Breast epithelium (tissue), 4 donors: ENCODE results near the gene SPSB1. TPM values are rescaled to one million over a fixed set of nuclear protein-coding genes. Genes with fewer than 3 reads are reported as not detected.

Experiments used
- DNase-seq, 2 donors: peaks; one replicate each; pipeline ENCODE4 v3.0.0-alpha.2; 2019; ENCODE audit warnings: low spot score in 2 of 2
- H3K27ac ChIP-seq, 2 donors: fragments of 200-600 bp; sonication (generic) in 1 of 2; one replicate each; pipeline ENCODE4 v1.5.1; 2016 to 2019; ENCODE audit warnings: mild to moderate bottlenecking in 1 of 2
- H3K27me3 ChIP-seq, 2 donors: fragments of 200-600 bp; sonication (generic) in 1 of 2; one replicate each; pipeline versions ENCODE4 v1.5.1 to v1.6.0; 2017 to 2019; ENCODE audit warnings: control low read depth in 1 of 2, mild to moderate bottlenecking in 1 of 2
- H3K36me3 ChIP-seq: fragments of 200-600 bp; one replicate; pipeline ENCODE4 v1.5.1; 2019
- H3K4me1 ChIP-seq, 2 donors: fragments of 200-600 bp; sonication (generic); one replicate each; pipeline ENCODE4 v1.5.1; 2016 to 2019; ENCODE audit warnings: control low read depth in 1 of 2
- H3K4me3 ChIP-seq, 3 donors: fragments of 200-600 bp; sonication (generic); 1 replicate in 2 of 3; 2 replicates in 1 of 3; pipeline ENCODE4 v1.5.1; 2016 to 2019; ENCODE audit warnings: mild to moderate bottlenecking in 3 of 3, moderate library complexity in 2 of 3
- H3K9me3 ChIP-seq, 2 donors: fragments of 200-600 bp; sonication (generic) in 1 of 2; one replicate each; pipeline ENCODE4 v1.5.1; 2016 to 2019; ENCODE audit warnings: control low read depth in 1 of 2
- CTCF ChIP-seq, 3 donors: fragments of 450-650 bp; IDR thresholded peaks; one replicate each; pipeline ENCODE4 v1.5.1; 2016 to 2017; ENCODE audit warnings: antibody characterized with exemption in 3 of 3, mild to moderate bottlenecking in 3 of 3, moderate library complexity in 3 of 3
- POLR2A ChIP-seq: fragments of 450-650 bp; IDR thresholded peaks from one replicate; pipeline ENCODE4 v1.6.1; 2016; ENCODE audit warnings: antibody characterized with exemption, mild to moderate bottlenecking, moderate library complexity
- POLR2AphosphoS5 ChIP-seq, 3 donors: sonication (generic); formaldehyde crosslinking; IDR thresholded peaks; one replicate each; pipeline ENCODE4 v1.6.1; 2017; ENCODE audit warnings: antibody characterized with exemption in 3 of 3
- intact Hi-C: fragments of 100-400 bp; cut with DNase I; formaldehyde crosslinking; loops from one replicate; pipeline ENCODE4 v1.15.1; 2023; ENCODE audit warnings: low total_unique reads
- total RNA-seq, 3 donors: library from RNA; depleted of rRNA; stranded (reverse); fragments of >200 nt; gene quantifications; one replicate each; pipeline ENCODE4 v1.1.0, GENCODE V29; 2016

The SPSB1 gene
- total RNA-seq, 3 donors from 2014 or later: 30.6 to 52.5 (median 34.4) TPM

- DNase-seq: no peak
- TF ChIP-seq POLR2AphosphoS5 (IDR thresholded peaks at IDR 0.05): no peak
- no peak for TF ChIP-seq CTCF (IDR thresholded peaks at IDR 0.05)
- no peak for TF ChIP-seq POLR2A
- intact Hi-C loops: loop anchor here (5.0 kb wide), 1 partner anchor 1495 kb away; no protein-coding TSS in a partner anchor
Measured at GRCh38 chr1:9397047-9397446, 104.4 kb downstream of the SPSB1 start.

DNA sequence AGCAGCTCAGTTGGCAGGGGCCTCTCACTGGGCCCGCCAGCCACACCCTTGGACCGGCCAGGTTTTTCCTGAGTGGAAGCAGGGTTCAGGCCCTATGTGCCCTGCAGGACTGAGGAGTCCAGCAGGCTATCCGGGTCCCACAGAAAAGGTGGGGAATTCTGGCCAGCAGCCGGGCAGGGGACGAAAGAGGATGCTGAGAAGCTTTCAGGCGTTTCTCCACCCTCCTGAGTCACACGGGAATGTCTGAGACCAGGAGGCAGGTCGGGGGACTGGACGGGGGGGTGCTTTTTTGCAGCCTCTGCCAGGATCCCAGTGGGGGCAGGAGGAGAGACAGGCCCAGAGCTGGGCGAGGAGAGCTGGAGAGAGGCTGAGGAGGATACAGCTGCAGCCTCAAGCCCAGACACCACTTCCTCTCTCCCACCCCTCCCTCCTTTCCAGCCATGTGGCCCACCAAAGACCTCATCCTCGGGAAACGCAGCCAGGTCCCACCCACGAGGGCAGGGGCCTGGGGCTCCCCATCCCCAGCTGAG lies 105.4 kb downstream of the SPSB1 start:
- no peaks in the 10 kb centered on the region for H3K36me3 ChIP-seq
- intact Hi-C loops: loop anchor here (5.0 kb wide), 1 partner anchor 1494 kb away; no protein-coding TSS in a partner anchor
- no peak overlapping the region for H3K27ac ChIP-seq

More at GRCh38 chr1:9397047-9397446, 104.4 kb downstream of the SPSB1 start:
- Histone ChIP-seq H3K36me3 (no peaks in the 10 kb centered on the region), H3K9me3 (peaks cover 0 to 4% of the 10 kb centered on the region in 2 donors), H3K4me3 (no peak overlapping the region), H3K27me3 (no peaks in the 10 kb centered on the region), H3K27ac (no peak overlapping the region), H3K4me1 (no peaks in the 10 kb centered on the region)

DNA sequence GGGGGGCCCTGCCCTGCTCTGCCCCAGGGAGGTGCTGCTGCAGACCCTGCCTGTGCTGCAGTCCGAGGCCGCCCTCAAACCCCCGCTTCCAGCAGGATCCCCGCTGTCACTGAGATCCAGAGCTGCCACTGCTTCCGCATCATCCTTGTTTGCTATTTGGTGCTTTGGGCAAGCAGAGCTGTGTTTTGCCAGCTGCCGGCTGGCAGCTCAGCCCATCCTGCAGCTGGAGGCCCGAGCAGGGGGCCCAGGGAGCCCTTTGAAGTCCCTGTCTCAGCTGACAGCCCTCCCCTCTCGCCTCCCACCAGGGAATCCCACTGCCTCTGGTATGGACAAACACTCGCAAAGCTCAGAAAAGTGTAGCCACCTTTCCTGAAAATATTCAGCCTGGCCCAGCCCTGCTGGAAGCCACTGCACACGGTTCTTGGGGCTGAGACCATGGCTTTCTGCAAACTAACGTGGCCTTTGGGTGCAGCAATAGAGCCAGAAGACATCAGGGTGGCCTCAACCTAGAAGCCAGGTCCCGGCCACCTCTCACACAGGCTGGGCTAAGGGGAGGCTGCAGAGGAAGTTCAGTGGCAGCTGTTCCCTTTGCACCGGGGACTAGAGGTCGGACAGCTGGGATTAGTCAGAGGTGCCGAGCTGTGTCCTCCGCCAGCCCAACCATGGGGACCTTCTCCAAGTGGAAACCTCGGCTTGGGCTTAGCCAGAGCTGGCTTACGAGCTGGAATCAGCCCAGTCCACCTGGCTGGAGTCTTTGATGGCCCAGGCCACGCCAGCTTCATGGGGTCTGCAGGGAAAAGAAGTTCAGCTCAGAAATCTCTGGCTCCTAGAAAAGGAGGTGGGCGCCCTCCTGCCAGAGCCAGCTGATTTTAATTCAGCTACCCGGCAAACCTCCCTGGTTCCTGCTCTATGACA lies 107.1 kb downstream of the SPSB1 start:
- no peak for DNase-seq
- peaks cover 0 to 3% of the 10 kb centered on the region in 2 donors for H3K9me3 ChIP-seq
- H3K27me3 ChIP-seq: no peaks in the 10 kb centered on the region
- no peaks in the 10 kb centered on the region for H3K36me3 ChIP-seq
- H3K4me1 ChIP-seq: no peaks in the 10 kb centered on the region
- no peak overlapping the region for H3K27ac ChIP-seq
- TF ChIP-seq POLR2AphosphoS5 (IDR thresholded peaks at IDR 0.05) (no peak), CTCF (IDR thresholded peaks at IDR 0.05) (no peak), POLR2A (no peak)
- H3K4me3 ChIP-seq: no peak overlapping the region
- intact Hi-C loops: loop anchor here (5.0 kb wide), 1 partner anchor 1493 kb away; no protein-coding TSS in a partner anchor

More for the DNA sequence above, 105.4 kb downstream of the SPSB1 start:
- Histone ChIP-seq H3K4me3 (no peak overlapping the region), H3K4me1 (no peaks in the 10 kb centered on the region), H3K9me3 (peaks cover 0 to 4% of the 10 kb centered on the region in 2 donors), H3K27me3 (no peaks in the 10 kb centered on the region)
- no peak for TF ChIP-seq POLR2AphosphoS5 (IDR thresholded peaks at IDR 0.05)
- no peak for TF ChIP-seq POLR2A
- TF ChIP-seq CTCF (IDR thresholded peaks at IDR 0.05): no peak
- DNase-seq: no peak

- H3K36me3 ChIP-seq: no peaks in the 10 kb centered on the region
- H3K27me3 ChIP-seq: no peaks in the 10 kb centered on the region
- no peaks in the 10 kb centered on the region for H3K4me1 ChIP-seq
- DNase-seq: no peak
- H3K4me3 ChIP-seq: no peak overlapping the region
- no peaks in the 10 kb centered on the region for H3K9me3 ChIP-seq
- TF ChIP-seq POLR2A (no peak), CTCF (IDR thresholded peaks at IDR 0.05) (no peak), POLR2AphosphoS5 (IDR thresholded peaks at IDR 0.05) (no peak)
- intact Hi-C loops: no loop called here
- H3K27ac ChIP-seq: no peak overlapping the region
Measured at GRCh38 chr1:9400425-9401079, 107.9 kb downstream of the SPSB1 start.
